Measurements from ENCODE around the gene RABAC1. TPM values are rescaled to one million over a fixed set of nuclear protein-coding genes. Genes with fewer than 3 reads are reported as not detected.

Gene RABAC1
- total RNA-seq, 2 donors from 2014 or later, result 172 to 197 TPM

- H3K36me3 ChIP-seq, result no peaks in the 10 kb centered on the region
- H3K4me1 ChIP-seq, result no peaks in the 10 kb centered on the region
- H3K27ac ChIP-seq, result no peak overlapping the region
- H3K27me3 ChIP-seq, result peaks cover 8% of the 10 kb centered on the region
- H3K4me3 ChIP-seq, result no peak overlapping the region
- no peak overlapping the region for H3K9ac ChIP-seq (ENCODE audit: low read depth in 2 of 2, low read length in 2 of 2)
- DNase-seq, result no peak
- no peak for TF ChIP-seq CTCF (IDR thresholded peaks at IDR 0.05)
- H3K9me3 ChIP-seq, result no peaks in the 10 kb centered on the region
- intact Hi-C loops (cut with DNase I), result no loop called here
Measured at GRCh38 chr19:41990615-41991014, 31.5 kb upstream of the RABAC1 start.

GRCh38 chr19:41990028-41990427 is 30.9 kb upstream of the RABAC1 start:
- Histone ChIP-seq H3K27ac (no peak overlapping the region), H3K27me3 (peaks cover 8% of the 10 kb centered on the region), H3K4me1 (no peaks in the 10 kb centered on the region), H3K9ac (ENCODE audit: low read depth in 2 of 2, low read length in 2 of 2) (no peak overlapping the region), H3K36me3 (no peaks in the 10 kb centered on the region), H3K4me3 (no peak overlapping the region), H3K9me3 (no peaks in the 10 kb centered on the region)
- intact Hi-C loops (cut with DNase I), result no loop called here
- no peak for TF ChIP-seq CTCF (IDR thresholded peaks at IDR 0.05)
- no peak for DNase-seq

- H3K27me3 ChIP-seq, result peaks cover 5% of the 10 kb centered on the region
- H3K9ac ChIP-seq (ENCODE audit: low read depth in 2 of 2, low read length in 2 of 2), result no peak overlapping the region
- H3K4me3 ChIP-seq, result no peak overlapping the region
- no peaks in the 10 kb centered on the region for H3K9me3 ChIP-seq
- H3K36me3 ChIP-seq, result no peaks in the 10 kb centered on the region
- DNase-seq, result no peak
- TF ChIP-seq CTCF (IDR thresholded peaks at IDR 0.05), result no peak
- intact Hi-C loops (cut with DNase I), result no loop called here
- H3K4me1 ChIP-seq, result no peaks in the 10 kb centered on the region
- H3K27ac ChIP-seq, result no peak overlapping the region
Measured at GRCh38 chr19:41988947-41989346, 29.8 kb upstream of the RABAC1 start.

- Histone ChIP-seq H3K4me3 (no peak overlapping the region), H3K9ac (ENCODE audit: low read depth in 2 of 2, low read length in 2 of 2) (no peak overlapping the region), H3K36me3 (no peaks in the 10 kb centered on the region), H3K27ac (no peak overlapping the region), H3K4me1 (no peaks in the 10 kb centered on the region), H3K9me3 (no peaks in the 10 kb centered on the region), H3K27me3 (no peaks in the 10 kb centered on the region)
- TF ChIP-seq CTCF (IDR thresholded peaks at IDR 0.05), result no peak
- intact Hi-C loops (cut with DNase I), result no loop called here
- DNase-seq, result no peak
Measured at GRCh38 chr19:41987141-41987860, 28.2 kb upstream of the RABAC1 start.

- Histone ChIP-seq H3K4me1 (no peaks in the 10 kb centered on the region), H3K27me3 (no peaks in the 10 kb centered on the region), H3K27ac (no peak overlapping the region), H3K36me3 (no peaks in the 10 kb centered on the region), H3K4me3 (no peak overlapping the region), H3K9me3 (no peaks in the 10 kb centered on the region), H3K9ac (ENCODE audit: low read depth in 2 of 2, low read length in 2 of 2) (no peak overlapping the region)
- intact Hi-C loops (cut with DNase I), result no loop called here
- no peak for TF ChIP-seq CTCF (IDR thresholded peaks at IDR 0.05)
- no peak for DNase-seq
Measured at GRCh38 chr19:41984961-41985360, 25.8 kb upstream of the RABAC1 start.

All from colonic mucosa (tissue), 4 donors.